Right ventricle myocardium inferior (tissue), 1 donor: ENCODE data around the gene MTX1. TPM values are rescaled to one million over a fixed set of nuclear protein-coding genes. Genes with fewer than 3 reads are reported as not detected.
"Not testable (repeated sequence)": the region's sequence is repeated elsewhere in the genome, so short reads cannot be mapped to it uniquely, and the experiment has no call there.

ENCODE experiments used
- ATAC-seq: fragments of 200-7000 bp; cut with Tn5 transposase; one replicate; pipeline ENCODE4 v1.9.1; 2020; ENCODE audit warnings: mild to moderate bottlenecking, moderate library complexity
- DNase-seq: peaks from one replicate; pipeline ENCODE4 v3.0.0; 2021; ENCODE audit errors: missing footprints
- intact Hi-C: fragments of 100-400 bp; cut with DNase I; formaldehyde crosslinking; loops from one replicate; pipeline ENCODE4 v1.11.0; 2022
- total RNA-seq: library from RNA; stranded (reverse); fragmentation: NEBNext Ultra II Directional; extraction: Animal tissue kit (Norgen Biotek cat#: 25700); gene quantifications from one replicate; pipeline ENCODE4 v1.2.1, GENCODE V29; 2021
- donor health status: DM: no; HTN: yes; CAD: no; lungs with severe emphysema.

Gene MTX1
- total RNA-seq, 1 donor from 2014 or later, result 16.5 TPM

DNA sequence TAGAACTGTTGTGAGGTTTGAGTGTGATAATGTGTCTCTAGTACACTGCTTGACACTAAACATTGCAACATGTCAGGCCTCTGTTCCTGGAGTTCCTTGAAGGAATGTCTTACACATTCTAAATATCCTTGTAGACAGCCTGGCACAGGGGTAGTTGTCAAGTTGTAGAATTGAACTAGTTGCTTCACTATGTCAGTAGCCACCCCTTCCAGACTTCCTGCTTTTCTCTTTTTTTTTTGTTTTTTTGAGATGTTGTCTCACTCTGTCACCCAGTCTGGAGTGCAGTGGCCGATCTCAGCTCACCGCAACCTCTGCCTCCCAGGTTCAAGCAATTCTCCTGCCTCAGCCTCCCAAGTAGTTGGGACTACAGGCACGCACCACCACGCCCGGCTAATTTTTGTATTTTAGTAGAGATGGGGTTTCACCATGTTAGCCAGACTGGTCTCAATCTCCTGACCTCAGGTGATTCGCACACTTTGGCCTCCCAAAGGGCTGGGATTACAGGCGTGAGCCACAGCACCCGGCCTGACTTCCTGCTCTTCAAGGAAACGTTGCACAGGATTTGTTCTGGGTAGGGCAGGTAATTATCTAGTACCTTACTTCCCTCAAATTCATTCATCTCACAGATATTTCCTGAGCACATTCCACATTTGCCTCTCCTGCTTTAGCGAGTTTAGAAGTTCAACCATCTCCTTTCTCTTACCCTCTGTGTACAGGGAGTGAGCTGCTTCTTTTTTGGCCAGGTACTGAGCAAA, 11.9 kb downstream of the MTX1 start:
- intact Hi-C loops, DNase-seq, ATAC-seq: not testable (repeated sequence)

DNA sequence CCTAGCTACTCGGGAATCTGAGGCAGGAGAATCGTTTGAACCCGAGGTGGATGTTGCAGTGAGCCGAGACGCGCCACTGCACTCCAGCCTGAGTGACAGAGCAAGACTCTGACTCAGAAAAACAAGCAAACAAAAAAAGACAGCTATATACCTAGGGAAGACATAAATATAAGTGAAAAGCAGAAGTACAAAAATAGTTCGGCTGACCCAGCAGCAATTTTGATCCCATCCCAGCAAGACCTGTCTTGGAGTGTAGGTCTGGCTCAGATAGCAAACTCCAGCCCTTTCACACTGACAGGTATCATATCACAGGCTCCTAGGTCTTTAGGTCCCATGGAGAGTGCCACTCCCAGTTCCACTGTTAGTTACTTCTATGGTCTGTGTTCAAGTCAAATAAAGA, 14.6 kb downstream of the MTX1 start:
- DNase-seq (no peak), ATAC-seq (no peak)
- intact Hi-C loops, result no loop called here

DNA sequence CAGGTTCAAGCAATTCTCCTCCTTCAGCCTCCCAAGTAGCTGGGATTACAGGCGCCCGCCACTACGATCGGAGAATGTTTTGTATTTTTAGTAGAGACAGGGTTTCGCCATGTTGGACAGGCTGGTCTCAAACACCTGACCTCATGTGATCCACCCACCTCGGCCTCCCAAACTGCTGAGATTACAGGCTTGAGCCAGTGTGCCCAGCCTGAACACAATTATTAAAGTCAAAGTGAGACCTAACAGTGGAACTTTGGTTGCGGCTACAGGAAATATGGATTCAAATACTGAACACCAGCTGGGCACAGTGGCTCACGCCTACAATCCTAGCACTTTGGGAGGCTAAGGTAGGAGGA, 16.9 kb downstream of the MTX1 start:
- ATAC-seq, intact Hi-C loops, DNase-seq: not testable (repeated sequence)

DNA sequence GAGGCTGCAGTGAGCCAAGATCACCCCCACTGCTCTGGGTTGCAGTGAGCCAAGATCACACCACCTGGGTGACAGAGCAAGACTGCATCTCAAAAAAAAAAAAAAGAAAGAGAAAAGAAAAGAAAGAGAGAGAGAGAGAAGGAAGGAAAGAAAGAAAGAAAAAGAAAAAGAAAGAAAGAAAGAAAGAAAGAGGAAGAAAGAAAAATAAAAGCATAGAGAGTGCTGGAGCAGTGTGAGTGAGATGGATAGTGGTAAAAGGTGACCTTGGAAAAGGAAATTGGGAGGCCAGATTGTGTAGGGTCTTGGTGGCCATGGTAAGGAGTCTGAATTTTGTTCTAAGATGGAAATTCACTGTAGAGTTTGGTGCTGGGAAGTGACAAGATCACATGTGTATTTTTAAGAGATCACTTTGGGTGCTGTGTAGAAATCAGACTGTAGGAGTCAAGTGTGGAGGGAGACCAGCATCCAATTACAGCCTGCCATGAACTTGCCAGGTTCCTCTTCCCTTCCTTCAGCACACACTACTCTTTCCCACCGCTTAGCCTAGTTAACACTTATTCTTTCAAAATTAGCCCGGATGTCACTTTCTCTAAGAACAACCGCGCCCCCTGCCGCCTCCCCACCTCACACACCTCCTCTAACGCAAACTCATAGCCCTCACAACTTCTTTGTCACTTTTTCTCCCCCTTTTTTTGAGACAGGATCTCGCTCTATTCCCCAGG, 17.9 kb downstream of the MTX1 start:
- intact Hi-C loops, result loop anchor here (1.0 to 2.0 kb wide), 2 partner anchors 19 to 50 kb away; partner anchors contain the start of gene THBS3
- peak; percentile 93 for DNase-seq
- ATAC-seq, result peak; percentile 61

DNA sequence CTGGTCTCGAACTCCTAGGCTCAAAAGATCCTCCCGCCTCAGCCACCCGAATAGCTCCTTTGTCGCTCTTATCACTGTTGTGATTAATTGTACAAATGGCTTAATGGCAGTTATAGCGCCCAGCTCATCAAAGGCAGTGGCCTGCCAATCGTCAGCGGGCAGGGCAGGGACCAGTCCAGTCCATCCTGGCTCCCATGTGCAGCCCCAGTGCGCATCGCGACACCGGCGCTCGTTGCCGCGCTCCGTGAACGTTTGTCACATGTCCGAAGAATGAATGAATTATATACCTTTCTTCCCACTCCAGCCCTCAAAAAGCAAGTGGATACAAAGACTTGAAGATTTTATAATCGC, 18.4 kb downstream of the MTX1 start:
- DNase-seq (peak; percentile 74), ATAC-seq (peak; percentile 27)
- intact Hi-C loops, result loop anchor here (1.0 to 2.0 kb wide), 2 partner anchors 20 to 50 kb away; partner anchors contain the start of gene THBS3

DNA sequence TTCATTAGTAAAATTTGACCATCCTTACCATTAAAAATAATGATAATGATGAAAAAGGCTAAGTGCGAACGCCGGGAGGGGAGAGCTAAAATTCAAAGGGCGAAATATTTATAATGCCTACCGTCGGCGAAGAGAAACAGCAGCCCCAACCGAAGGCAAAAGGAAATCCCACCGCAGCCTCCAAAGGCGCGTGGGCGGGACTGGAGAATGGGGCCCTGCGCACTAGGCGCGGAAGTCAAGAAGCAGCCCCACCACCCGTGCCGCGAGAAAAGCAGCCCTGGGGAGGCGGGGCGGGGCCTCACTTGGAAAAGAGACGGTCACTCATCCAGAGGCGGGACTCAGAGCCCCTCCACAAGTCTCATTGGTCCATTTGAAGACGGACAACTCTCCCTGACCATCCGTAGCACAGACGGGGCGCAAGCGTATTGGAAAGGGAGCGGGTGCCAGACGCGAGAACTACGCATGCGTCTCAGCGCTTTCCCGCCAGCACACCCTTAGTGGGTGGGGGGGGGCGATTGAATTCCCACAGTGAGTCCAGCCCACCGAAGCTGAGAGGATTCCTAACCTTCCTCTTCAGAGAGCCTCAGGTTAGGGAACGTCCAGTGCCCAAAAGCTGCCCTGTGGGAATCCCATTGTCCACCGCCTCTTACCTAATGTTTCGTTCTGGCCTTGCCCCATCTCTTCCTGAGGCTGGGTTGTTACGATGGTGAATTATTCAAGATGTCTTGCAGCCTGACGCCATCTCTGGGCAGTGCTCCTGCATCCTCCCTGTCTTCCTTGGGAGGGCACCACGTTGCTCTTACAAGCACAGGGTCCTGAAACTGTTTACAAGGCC, 19.0 kb downstream of the MTX1 start:
- DNase-seq (peak; percentile 99), ATAC-seq (peak; percentile 99)
- intact Hi-C loops, result loop anchor here (2.0 kb wide), 1 partner anchor 51 kb away; no protein-coding TSS in a partner anchor

DNA sequence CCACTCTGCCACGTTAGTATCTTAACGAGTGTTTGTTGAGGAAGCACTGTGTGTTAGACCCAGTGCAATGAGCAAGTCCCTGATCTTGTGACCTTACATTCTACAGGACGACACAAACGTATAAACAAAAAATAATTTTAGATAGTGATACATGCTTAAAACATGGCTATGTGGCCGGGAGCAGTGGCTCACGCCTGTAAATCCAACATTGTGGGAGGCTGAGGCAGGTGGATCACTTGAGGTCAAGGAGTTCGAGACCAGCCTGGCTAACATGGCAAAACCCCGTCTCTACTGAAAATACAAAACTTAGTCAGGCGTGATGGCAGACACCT, 19.6 kb downstream of the MTX1 start:
- DNase-seq, result no peak
- no peak for ATAC-seq
- intact Hi-C loops, result no loop called here

DNA sequence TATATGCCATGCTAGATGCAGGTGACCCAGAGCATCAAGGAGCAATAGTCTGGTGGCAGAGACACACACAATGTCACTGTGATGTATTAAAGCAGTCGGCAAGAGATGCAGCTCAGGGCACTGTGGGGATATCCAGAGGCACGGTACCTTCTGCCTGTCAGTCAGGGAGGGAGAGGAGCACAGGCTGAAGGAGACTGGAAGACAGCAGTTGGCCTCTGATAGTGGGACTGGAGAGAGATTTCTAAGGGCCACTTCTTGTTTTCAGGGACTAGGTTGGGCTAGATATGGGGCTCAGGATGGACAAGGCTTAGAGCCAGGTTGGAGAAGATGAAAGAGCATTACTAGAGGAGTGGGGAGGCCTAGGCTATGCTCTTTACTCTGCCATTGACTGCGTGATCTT, 22.8 kb downstream of the MTX1 start:
- intact Hi-C loops, ATAC-seq, DNase-seq: not testable (repeated sequence)

DNA sequence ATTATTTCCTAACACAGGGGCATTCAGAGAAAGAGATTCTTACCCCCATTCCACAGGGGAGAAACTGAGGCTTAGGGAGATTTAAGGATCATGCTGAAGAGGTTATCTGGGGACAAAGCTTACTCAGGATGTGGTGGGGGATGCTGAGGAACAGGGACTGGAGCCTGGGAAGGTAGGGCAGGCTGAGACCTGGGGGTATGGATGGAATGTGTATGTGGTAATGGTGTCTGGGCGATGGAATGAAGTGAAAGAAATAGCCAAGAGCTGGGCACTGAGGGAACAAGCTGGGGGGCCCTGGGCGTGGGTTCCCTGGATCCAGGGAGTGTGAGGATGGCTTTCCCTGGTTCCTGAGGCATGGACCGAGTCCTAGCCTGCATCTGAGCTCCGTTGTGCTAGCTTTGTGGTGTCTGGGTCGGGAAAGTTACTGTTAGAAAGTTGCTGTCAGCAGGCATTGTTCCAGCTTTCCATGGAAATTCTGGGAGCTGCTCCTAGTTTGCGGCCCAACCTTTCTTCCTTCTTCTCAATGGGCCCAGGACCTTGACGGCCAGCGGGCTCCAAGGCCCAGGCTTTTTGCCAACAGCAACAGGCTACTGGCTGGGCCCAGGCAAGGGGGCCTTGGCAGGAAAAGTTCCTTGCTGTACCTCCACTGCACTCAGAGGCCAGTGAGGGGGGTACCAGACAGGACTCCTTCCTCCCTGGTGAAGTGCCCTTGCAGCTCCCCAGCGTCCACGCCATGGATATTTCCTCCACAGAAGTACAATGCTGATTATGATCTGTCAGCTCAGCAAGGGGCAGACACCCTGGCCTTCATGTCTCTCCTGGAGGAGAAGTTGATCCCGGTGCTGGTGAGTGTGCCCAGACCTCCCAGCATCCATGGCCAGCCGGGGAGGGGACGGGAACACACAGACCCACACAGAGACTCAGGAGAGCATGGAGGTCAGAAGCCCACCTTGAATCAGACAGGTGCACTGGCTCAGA, 23.8 kb downstream of the MTX1 start:
- intact Hi-C loops, ATAC-seq, DNase-seq: not testable (repeated sequence)

DNA sequence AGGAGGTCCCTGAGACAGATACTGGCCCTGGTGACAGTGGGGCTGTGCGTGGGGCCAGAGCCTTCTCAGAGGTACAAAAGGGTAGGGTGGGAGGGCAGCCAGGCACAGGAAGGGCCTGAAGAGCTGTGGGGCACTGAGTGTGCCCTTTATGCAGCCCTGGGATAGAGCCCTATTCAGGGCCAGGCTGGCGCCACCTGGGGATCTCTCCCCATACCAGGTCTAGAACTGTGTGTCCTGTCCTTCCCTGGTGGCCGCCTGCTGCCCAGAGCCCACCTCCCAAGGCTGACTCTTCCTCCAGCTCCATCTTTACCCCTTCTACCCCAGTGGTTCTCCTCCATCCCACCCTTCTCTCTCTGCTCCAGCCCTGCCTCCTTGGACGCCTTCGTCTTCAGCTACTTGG, 25.0 kb downstream of the MTX1 start:
- DNase-seq, intact Hi-C loops, ATAC-seq: not testable (repeated sequence)

DNA sequence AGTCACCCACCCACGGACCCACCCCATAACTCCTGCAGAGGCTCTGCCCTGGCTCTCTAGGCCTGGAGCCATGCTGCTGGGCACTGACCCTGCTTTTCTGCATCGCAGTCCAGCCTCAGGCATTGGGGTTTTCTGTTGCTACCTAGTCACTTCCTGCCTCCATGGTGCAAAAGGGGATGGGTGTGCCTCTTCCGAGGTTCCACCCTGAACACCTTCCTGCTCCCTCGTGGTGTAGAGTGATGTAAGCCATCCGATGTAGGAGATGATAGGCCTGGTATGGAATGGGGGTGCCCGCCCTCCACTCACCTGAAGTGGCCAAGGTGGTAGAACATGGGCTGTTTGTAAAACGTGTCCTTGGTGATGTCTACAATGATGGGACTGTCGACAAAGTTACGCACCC, 26.9 kb downstream of the MTX1 start:
- intact Hi-C loops, DNase-seq, ATAC-seq: not testable (repeated sequence)

DNA sequence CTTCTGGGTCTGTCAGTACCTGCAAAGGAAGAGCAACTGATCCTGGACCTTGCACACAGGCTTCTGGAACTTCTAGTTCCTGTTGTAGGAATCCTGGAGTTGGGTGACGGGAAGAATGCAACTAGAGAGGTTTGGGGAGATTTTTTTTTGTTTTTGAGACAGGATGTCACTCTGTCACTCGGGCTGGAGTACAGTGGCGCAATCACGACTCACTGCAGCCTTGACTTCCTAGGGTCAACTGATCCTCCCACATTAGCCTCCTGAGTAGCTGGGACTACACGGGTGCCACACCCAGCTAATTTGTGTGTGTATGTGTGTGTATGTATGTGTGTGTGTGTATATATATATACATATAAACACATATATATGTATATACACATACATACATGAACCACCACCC, 28.0 kb downstream of the MTX1 start:
- ATAC-seq (no peak), DNase-seq (no peak)
- intact Hi-C loops, result no loop called here

DNA sequence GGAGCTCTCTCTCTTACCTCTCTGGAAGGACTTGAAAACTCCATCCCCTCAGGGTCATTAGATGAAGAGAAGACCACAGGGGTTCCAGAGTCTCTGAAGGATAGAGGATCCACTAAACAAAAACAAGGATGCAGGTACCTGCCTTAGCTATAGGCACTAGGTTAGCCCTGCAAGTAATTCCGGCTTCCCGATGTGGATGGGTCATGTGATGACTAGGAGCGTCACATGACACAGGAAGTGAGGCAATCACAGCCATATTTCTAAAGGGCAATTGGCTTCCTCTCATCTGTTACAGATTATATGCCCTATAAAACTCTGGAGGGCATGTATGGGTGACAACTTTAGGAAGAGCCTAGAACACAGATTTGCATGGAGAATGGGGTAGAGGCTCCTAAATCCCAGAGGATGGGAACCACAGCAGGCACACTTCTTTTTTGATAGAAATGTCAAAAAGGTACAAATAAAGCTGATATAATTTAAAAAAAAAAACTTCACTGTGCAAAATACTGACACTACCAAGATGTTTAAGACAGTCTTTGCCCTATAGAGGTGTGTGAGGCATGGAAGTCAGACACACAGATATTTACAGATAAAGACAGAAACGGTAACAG, 32.7 kb downstream of the MTX1 start:
- DNase-seq (no peak), ATAC-seq (peak; percentile 15)
- intact Hi-C loops, result loop anchor here (5.0 kb wide), 1 partner anchor 34 kb away; the partner anchor contains the start of genes MTX1 and THBS3

DNA sequence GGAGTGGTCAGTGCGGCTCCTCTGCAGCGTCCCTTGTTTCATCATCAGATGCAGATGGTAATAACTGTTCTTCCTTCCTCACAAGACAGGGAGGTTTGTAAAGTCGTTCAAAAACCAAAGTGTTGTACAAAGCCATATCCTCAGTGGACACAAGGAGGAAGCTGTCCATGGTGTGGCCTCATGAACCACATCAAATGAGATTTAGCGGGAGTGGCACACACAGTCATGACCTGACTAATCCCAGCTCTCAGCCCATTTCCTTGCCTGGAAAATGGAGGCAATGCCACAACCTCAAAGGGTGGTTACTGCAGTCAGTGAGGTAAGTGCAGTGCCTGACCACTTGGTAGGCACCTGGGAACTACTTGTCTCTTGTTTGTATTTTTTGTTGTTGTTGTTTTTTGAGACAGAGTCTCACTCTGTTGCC, 33.4 kb downstream of the MTX1 start:
- intact Hi-C loops, result loop anchor here (5.0 kb wide), 1 partner anchor 35 kb away; the partner anchor contains the start of genes MTX1 and THBS3
- ATAC-seq (peak; percentile 1), DNase-seq (no peak)

DNA sequence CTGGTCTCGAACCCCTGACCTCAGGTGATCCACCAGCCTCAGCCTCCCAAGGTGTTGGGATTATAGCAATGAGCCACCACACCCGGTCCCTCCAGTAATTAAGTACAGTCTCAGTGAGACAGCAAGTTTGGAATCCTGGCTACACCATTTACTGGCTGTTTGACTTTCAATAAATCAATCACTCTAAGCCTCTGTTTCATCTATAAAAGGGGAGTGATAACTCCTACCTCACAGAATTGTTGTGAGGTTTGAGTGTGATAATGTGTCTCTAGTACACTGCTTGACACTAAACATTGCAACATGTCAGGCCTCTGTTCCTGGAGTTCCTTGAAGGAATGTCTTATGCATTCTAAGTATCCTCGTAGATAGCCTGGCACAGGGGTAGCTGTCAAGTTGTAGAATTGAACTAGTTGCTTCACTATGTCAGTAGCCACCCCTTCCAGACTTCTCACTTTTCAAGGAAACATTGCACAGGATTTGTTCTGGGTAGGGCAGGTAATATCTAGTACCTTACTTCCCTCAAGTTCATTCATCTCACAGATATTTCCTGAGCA, 34.4 kb downstream of the MTX1 start:
- intact Hi-C loops, result loop anchor here (5.0 kb wide), 1 partner anchor 36 kb away; the partner anchor contains the start of genes MTX1 and THBS3
- no peak for ATAC-seq
- DNase-seq, result no peak

DNA sequence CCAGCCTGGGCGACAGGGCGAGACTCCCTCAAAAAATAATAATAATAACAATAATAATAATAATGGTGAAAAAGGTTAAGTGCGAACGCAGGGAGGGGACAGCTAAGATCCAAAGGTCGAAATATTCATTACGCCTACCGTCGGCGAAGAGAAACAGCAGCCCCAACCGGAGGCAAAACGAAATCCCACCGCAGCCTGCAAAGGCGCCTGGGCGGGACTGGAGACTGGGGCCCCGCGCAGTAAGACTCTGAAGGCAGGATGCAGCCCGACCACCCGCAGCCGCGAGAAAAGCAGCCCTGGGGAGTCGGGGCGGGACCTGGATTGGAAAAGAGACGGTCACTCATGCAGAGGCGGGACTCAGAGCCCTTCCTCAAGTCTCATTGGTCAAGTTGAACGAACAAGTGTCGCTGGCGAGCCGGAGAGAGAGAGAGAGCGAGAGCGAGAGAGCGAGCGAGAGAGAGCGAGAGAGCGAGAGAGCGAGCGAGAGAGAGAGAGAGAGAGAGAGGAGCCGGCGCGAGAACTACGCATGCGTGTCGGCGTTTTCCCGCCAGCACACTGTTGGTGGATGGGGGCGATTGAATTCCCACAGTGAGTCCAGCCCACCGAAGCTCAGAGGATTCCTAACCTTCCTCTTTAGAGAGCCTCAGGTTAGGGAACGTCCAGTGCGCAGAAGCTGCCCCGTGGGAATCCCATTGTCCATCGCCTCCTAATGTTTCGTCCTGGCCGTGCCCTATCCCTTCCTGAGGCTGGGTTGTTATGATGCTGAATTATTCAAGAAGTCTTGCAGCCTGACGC, 36.1 kb downstream of the MTX1 start:
- intact Hi-C loops, result loop anchor here (5.0 kb wide), 1 partner anchor 37 kb away; the partner anchor contains the start of genes MTX1 and THBS3
- ATAC-seq, result peak; percentile 96
- peak; percentile 98 for DNase-seq
